Activated CD4-positive, alpha-beta T cell treated with anti-CD3 and anti-CD28 coated beads, Interleukin-2, amount 50 U/mL, for 24 hours (primary cell): ENCODE data around the gene GIT1.

Source experiments
- DNase-seq, 2 donors: peaks; one replicate each; pipeline ENCODE4 v3.0.0-alpha.2; 2020; ENCODE audit warnings: low read depth in 1 of 2, low spot score in 1 of 2

GIT1 gene

DNA sequence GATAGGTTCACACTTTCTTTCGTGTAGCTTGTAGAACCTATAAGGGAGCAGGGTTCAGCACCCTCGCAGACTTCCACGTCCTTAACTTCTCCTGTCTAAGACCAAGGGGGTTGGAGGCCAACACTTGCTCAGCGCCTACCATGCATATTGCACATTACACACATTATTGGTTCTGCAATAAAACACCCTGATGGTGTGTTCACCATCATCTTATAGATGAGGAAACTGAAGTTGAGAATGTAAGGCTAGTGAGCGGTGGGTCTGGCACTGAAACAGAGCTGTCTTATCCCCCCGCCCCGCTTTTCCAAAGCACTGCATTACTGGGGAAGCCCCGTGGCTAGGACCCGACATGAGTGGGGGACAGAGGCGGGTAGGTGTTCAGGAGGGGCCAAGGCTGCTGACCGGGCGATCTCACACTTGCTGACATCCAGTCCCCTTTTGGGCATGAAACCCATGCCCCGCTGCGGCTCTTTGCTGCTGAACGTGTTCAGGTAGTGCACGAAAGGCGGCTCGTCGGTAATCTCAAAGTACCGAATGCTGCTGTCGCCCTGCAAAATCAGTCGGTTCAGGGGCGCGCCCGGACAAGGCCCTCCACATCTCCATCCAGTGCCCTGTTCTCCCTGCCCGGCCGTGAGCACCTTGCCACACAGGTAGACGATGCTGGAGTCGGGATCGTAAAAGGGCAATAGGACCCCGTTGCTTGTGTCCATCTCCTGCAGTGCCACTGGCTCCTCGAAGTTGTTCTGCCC lies 27.0 kb upstream of the GIT1 start:
- DNase-seq, result no peak

DNA sequence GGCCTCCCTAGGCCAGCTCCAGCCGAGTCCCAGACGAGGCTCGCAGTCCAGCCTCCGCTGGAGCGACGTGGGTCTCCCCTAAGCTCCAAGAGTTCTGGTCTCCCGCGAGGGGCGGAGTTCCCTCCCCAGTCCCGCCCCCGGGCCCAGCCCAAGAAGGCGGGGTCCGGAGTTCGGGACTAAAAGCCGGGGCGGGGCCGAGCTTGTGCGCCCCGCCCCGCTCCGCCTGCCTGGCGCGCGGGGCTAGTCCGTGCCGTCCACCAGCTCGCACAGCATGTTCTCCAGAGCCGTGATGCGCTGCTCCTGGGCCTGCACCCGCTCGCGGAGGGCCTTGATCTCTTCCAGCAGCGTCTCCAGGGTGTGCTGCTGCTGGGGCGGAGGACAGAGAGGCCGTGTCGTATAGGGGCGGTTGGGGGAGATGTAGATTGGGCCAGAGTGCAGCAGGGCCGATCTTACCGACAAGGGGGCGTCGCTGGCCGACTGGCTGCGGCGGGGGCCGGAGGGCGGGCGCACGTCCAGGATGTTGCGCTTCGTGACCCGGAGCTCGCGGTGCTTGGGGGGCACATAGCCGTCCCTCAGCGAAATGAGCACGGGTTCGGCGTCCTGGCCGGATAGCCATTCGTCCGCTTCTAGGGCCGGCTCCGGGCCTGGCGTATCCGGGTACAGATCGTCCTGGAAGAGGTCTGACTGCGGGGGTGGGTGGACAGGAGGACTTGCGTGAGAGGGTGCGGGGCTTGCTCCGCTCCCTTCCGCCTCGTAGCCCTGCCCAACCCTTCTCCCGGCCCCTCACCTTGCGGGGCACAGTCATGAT lies 26.2 kb upstream of the GIT1 start:
- DNase-seq, result peak; percentile 65 to 76

DNA sequence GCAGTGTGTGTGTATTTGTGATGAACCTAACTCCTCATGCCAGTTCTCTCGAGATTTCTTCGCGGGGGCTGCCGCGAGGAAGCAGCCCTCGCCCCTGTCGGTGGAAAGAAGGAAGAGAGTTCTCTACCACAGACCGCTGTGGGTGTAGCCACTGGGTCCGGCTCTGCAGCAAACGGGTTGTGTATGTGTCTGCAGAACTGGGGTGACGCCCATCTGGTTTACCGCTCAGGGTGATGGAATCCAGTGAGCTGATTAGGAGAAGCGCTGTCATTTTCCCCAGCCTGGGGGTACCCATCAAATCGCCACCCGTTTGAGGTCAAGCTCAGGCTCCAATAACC lies 25.6 kb upstream of the GIT1 start:
- no peak for DNase-seq

DNA sequence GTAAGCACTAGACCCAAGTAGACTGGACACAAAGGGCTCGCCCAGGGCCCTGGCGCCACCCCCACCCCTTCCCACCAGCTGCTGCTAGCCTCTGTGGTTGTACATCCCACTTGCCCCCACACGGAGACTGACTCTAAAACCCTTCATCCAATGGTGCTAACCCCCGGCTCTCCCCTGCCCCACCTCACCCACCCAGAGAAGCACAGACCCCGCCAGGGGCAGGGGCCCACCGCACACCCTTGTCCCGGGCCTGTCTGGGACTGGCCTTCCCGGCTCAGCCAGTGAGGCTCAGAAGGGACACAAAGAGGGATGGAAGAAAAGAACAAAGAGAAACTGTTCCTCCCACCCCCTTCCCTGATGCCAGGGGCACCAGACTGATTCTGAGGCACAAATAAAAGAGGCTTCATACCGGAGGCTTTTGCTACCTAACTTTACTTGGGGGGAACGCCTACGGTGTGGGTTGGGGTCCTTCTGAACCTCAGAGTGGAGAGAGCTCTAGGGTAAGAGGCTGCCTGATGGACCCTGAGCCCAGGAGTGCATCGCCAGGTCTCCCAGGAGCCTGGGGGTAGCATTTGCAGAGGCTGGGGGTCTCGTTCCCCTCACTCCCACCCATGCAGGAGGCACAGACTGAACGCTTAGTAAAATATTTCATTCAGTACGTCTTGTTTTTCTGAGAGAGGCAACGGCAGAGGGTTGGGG lies 25.1 kb upstream of the GIT1 start:
- DNase-seq, result no peak

DNA sequence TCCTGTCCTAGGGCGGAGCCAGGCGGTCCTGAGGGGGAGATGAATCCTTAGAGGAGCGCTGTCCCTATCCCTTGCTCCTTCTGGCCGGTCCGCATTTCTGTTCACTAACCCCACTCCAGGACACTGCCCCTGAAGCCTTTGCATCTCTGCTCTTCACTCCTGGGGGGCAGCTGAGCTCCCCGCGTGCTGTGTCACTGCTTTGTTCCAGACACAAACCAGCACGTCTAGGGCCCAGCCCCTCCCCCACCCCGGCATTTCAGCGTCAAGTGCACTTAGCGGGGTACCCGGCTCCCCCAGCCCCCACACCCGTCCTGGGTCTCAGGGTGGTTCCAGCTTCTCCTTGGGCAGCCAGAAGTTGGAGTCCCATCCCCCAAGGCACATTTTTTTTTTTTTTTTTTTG lies 24.4 kb upstream of the GIT1 start:
- no peak for DNase-seq

DNA sequence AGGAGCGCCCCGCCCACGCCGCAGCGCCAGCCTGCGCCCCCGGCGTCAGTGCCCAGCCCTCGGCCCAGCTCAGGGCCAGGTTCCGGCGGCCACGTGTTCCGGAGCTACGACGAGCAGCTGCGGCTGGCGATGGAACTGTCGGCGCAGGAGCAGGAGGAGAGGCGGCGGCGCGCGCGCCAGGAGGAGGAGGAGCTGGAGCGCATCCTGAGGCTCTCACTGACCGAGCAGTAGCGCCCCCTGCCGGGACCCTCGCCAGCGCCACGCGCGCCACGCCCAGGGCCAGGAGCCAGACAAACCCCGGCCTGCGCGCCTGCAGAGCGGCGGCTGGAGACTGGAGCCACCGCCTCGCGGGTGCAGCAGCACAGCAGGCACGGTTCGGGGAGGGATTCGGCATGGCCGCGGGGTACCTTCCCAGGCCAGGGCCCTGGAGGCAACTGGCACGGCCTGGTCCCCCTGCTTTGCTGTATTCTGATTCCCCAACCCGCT lies 23.9 kb upstream of the GIT1 start:
- peak; percentile 91 to 95 for DNase-seq

DNA sequence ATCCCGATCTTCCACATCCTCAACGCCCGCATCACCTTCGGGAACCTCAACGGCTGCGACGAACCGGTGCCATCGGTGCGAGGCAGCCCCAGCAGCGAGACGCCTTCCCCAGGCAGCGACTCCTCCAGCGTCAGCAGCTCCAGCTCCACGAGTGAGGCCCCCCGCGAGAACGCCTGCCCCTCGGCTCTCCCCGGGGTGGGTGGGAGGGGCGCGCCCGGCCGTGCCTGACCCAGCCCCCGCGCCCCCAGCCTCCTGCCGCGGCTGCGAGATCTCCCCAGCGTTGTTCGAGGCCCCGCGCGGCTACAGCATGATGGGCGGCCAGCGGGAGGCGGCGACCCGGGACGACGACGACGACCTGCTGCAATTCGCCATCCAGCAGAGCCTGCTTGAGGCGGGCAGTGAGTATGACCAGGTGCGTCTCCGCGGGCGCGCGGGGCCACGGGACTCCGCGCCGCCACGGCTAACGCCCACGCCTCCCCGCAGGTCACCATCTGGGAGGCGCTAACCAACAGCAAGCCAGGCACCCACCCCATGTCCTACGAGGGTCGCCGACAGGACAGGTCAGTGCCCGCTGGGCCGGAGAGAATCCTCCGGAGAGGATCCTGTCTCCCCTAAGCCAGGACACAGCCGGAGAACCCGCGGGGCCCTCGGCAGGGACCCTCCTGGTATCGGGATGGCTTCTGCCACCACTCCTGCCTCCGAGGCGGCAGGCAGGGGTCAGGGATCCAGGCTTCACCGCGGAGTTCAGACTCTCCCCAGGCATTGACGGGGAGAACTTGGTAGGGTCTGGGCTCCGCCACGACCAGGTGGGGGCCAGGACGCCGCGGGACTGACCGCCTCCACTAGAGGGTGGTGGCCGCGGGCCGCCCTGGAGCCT lies 23.2 kb upstream of the GIT1 start:
- DNase-seq, result no peak

DNA sequence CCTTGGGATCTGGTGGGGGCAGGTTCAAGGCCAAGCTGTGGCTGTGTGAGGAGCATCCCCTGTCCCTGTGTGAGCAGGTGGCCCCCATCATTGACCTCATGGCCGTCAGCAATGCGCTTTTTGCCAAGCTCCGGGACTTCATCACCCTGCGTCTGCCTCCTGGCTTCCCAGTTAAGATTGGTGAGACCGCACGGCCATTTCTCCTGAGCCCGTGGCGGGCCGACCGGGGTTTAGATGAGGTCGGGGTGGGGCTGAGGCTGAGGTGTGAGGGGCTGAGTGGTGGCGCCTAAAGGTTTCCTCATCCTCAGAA lies 22.6 kb upstream of the GIT1 start:
- no peak for DNase-seq

DNA sequence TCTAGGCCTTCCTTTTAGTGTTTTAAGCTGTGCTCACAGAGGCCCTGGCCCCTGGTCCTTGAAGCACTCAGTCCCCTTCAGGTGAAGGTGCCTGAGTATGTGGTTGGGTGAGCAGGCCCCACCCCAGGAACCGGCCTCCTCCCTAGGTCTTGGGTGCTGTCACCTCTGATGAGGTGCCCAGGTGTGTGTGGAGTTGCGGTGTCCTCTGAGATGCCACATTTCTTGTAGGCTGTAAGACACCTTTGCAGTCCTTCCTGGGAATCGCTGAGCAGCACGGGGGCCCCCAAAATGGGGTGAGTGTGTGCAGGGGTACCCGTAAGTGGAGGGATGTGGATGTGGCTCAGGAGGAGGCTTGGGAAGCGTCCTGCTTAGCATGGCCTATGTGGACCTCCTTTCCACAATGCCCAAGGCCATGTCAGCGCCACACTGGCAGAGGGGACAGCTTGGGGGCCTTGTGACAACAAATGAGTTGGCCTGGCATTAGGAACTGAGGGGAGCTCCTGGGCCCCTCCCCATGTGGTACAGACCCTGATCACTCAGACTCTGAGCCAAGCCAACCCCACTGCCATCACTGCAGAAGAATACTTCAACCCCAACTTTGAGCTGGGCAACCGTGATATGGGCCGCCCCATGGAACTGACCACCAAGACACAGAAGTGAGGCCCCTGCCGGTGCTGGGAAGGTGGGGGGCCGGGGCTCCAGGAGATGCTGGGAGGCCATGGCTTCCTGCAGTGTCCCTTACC lies 22.1 kb upstream of the GIT1 start:
- DNase-seq, result no peak

DNA sequence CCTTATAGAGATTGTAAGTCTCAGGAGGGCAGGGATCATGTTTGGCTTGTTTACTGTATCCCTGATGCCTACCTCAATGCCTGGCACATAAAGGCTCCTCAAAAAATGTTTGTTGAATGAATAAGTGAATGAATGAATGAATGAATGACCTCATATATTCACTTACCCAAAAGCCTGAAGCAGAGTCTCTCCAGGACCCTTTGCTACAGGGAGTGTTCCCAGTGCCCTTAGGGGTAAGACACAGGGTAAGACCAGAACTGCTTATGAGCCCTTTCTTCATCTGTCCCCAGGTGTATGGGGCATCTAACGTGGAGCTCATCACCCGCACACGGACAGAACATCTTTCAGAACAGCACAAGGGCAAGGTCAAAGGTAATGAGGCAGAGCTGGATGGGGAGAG lies 20.9 kb upstream of the GIT1 start:
- DNase-seq, result no peak

DNA sequence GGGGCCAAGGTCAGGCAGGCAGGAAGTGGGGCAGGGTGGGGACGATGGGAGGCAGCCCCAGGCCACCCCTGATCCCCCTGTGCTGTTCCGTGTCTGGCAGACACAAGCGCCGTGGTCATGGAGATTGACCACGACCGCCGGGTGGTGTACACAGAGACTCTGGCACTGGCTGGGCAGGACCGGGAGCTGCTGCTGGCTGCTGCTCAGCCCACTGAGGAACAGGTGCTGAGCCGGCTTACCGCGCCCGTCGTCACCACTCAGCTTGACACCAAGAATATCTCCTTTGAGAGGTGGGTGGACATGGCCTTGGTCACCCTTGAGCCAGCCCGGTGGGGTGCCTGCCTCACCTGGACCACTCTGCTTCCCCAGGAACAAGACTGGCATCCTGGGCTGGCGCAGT lies 19.5 kb upstream of the GIT1 start:
- DNase-seq, result no peak

DNA sequence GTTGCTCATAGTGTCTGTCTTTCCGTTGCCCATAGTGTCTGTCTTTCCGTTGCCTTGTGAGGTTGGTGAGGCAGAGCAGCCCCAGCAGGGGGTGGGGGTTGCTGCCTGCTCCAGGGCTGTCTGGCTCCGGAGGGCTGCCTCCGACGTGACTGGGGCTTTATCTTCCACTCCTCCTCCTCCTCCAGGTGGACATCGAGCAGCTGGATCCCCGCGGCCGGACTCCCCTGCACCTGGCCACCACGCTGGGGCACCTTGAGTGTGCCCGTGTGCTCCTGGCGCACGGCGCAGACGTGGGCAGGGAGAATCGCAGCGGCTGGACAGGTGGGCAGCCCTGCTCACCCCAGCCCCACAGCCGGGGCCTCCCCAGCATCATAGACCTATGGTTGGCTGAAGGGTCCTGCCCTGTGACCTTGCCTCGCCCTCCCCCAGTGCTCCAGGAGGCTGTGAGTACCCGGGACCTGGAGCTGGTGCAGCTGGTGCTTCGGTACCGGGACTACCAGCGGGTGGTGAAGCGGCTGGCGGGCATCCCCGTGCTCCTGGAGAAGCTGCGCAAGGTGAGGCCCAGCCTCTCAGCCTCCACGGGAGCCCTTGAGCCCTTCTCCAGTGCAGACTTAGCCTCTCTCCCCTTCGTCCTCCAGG lies 18.2 kb upstream of the GIT1 start:
- no peak for DNase-seq

DNA sequence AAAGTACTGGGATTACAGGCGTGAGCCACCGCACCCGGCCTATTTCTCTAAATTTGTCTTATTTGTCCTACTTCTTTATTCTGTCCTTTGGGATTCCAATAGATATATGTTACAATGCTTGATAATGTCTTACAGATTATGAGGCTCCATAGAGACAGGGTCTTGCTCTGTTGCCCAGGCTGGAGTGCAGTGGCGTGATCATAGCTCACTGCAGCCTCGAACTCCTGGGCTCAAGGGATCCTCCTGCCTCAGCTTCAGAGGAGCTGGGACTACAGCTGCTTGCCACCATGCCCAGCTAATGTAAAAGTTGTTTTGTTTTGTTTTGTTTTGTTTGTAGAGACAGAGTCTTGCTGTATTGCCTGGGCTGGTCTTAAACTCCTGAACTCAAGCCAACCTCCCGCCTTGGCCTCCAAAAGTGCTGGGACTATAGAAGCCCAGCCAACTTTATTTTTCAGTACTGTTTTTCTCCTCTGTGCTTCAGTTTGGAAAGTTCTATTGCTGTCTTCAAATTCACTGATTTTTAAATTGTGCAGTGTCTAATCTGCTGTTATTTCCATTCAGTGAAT lies 13.7 kb upstream of the GIT1 start:
- DNase-seq, result no peak

DNA sequence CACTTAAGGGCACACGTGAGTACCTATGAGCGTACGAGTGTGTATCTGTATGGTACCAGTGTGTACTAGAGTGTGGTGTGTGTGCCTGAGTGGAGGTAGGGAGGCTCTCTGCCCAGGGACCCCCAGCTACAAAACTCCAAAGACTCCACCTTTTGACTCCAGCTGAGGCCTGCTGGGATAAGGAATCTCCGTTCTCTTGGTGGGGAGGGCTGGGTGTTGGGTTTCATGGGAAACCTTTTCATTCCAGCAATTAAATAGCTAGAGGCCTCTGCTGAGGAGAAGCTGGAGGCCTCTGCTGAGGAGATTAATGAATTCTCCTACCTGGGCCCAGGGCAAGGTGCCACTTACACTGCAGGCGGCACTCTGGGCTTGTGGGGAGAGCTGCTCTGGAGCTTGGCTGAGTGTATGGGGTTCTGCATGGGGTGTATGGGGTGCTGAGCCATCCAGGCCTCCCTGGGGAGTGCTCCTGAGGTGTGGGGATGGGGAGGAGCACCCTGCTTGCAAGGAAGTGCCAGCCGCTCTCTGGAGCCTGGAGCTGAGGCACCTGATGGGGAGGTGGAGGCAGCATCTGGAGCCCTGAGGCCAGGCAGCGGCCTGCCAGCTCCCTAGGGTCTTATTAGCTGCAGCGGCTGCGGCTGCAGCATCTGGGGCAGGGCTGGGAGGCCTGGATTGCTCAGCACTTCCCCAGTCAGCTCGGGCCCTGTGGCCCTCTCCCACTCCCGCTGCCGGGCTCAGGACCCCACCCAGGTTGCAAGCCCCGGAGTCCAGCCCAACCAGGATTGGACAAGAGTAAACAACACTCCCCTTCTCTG lies 8.1 kb upstream of the GIT1 start:
- no peak for DNase-seq

DNA sequence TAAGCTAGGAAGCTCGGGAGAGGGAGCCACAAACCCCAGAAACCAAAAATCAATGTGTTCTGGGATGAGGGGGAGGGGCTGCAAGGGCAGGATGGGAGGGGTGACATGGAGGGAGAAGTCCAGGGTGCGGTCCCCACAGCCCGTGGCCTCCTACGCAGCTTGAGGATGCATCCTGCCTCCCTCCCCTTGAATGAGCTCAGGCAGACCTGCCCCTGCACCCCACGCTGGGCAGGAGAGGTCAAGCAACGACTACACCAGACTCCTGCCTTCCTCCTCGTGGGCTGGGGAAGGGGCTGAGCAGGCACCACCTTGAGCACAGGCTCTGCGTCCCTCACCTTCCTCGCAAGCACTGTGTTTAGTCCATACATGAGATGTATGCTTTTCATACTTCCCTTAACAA lies 7.4 kb upstream of the GIT1 start:
- no peak for DNase-seq

DNA sequence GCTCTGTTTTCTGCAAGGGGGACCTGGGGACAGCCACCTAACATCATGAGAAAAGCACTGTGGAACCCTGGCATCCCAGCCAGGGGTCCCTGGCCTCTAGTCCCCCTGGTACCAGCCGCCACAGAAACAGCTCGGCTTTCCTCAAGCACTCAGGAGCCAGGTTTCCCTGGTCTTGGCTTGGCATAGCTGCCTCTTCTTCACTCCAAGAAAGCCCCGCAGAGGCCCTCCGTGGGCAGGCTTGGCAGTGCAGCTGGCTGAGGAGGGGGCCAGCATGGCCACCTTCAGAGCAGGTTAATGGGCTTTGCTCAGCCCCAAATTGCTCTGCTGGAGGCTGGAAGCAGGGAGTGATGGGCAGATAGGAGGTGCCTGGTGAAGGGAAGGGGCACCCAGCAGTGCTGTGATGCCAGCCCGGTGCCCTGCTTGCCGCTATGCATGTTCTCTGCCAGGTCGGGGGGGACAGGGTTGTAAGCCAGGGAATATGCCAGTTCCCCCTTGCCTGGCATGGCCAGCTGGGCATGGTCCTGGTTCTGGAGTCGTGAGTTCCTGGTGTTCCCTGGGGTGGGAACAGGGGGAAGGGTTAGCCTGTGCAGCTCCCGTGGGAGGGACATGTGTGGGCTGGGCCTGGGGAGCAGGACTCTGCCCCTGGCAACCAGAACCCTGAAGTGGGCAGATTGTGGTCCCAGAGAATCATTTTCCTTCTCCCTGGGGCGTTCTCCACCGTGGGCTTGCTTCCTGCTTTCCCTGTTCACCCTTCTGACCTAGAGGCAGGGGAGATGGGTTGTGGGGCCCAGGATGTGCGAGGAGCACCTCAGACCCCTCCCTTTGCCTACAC lies 6.7 kb upstream of the GIT1 start:
- no peak for DNase-seq

DNA sequence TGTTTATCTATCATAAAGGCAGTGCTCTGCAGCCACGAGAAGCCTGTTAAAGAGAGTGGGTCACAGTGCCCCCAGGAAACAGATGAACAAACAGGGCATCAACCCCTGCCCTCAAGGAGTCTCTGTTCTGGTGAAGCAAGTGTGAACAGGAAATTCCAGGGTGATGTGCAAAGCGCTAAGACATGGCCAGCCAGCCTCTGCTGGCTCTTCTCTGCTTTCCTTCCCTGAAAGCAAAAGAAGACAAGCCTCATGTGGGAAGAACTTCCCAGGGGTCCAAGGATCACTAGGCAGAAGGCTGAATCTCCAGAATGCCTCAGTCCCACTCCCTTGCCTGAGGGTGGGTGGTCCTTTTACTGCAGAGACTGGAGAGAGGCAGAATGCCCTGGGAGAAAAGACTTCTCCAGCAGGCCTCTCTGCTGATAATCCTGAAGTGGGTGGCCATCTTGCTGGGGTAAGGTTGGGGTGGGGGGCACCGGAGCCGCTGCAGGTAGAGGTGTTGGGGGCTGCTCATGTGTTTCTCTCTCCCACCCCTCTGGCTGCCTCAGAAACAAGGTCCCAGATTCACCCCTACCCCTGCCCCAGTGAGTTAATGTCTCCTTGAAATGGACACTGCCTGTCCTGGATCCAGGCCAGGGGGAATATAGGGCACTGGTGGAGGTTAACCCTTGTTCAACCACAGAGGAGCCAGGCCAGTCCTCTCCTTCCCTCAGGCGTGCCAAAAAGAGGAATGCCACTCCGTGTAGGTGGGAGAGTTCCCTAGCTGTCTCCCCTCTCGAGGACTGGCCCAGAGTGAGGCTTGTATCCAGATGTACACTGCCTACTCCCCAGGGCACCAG lies 5.9 kb upstream of the GIT1 start:
- DNase-seq, result no peak
